Neuronal stem cell (in vitro differentiated cells): ENCODE data around the gene TFEC.
"Not testable (repeated sequence)": the region's sequence is repeated elsewhere in the genome, so short reads cannot be mapped to it uniquely, and the experiment has no call there.

Experiments
- DNase-seq: peaks from one replicate; pipeline ENCODE4 v3.0.0-alpha.2; 2013; ENCODE audit warnings: low spot score
- H2AFZ ChIP-seq: one replicate; pipeline ENCODE4 v1.6.1; 2013; ENCODE audit warnings: mild to moderate bottlenecking, low read length, inconsistent platforms
- H2AK5ac ChIP-seq: 2 replicates; pipeline ENCODE4 v1.6.1; 2013; ENCODE audit warnings: low read depth, mild to moderate bottlenecking, inconsistent platforms, low read length, moderate library complexity, mixed read lengths
- H2BK120ac ChIP-seq: 2 replicates; pipeline ENCODE4 v1.6.1; 2013; ENCODE audit warnings: low read depth, mild to moderate bottlenecking, inconsistent platforms, low read length, moderate library complexity, mixed read lengths
- H2BK12ac ChIP-seq: one replicate; pipeline ENCODE4 v1.6.1; 2013; ENCODE audit warnings: low read length, inconsistent platforms
- H2BK15ac ChIP-seq: 2 replicates; pipeline ENCODE4 v1.6.1; 2013; ENCODE audit warnings: mild to moderate bottlenecking, low read length, inconsistent platforms, mixed read lengths
- H2BK5ac ChIP-seq: one replicate; pipeline ENCODE4 v1.6.1; 2013; ENCODE audit warnings: inconsistent platforms, mild to moderate bottlenecking, low read length, moderate library complexity
- H3K14ac ChIP-seq: one replicate; pipeline ENCODE4 v1.6.1; 2013; ENCODE audit warnings: low read length, inconsistent platforms
- H3K18ac ChIP-seq: 2 replicates; pipeline ENCODE4 v1.6.1; 2013; ENCODE audit warnings: low read length, inconsistent platforms
- H3K23ac ChIP-seq: 2 replicates; pipeline ENCODE4 v1.6.1; 2013; ENCODE audit warnings: low read depth, mild to moderate bottlenecking, mixed read lengths, low read length, inconsistent platforms; ENCODE audit not compliant: poor library complexity
- H3K27ac ChIP-seq: replicated peaks from 3 replicates; pipeline ENCODE4 v1.5.1; 2013; ENCODE audit warnings: low read length, inconsistent platforms
- H3K27me3 ChIP-seq, 3 experiments: 2 replicates each; pipeline ENCODE4 v1.6.1; 2013; ENCODE audit warnings: low read length in 3 of 3, mild to moderate bottlenecking in 2 of 3, inconsistent platforms in 1 of 3, low read depth in 1 of 3, mixed read lengths in 1 of 3, moderate library complexity in 1 of 3; ENCODE audit not compliant: control insufficient read depth in 3 of 3, insufficient read depth in 3 of 3
- H3K36me3 ChIP-seq, 2 donors: replicated peaks in 1 of 2; 2 replicates each; pipeline ENCODE4 v1.6.1; 2013; ENCODE audit warnings: low read length in 2 of 2; ENCODE audit not compliant: control insufficient read depth in 2 of 2, insufficient read depth in 2 of 2
- H3K4ac ChIP-seq: 2 replicates; pipeline ENCODE4 v1.6.1; 2013; ENCODE audit warnings: inconsistent platforms, mild to moderate bottlenecking, low read length, moderate library complexity
- H3K4me1 ChIP-seq, 2 donors: 1 replicate in 1 of 2; 2 replicates in 1 of 2; pipeline ENCODE4 v1.6.1; 2013; ENCODE audit warnings: low read length in 2 of 2, low read depth in 1 of 2; ENCODE audit not compliant: control insufficient read depth in 2 of 2, insufficient read depth in 1 of 2
- H3K4me2 ChIP-seq: one replicate; pipeline ENCODE4 v1.6.1; 2013; ENCODE audit warnings: mild to moderate bottlenecking, low read length, inconsistent platforms; ENCODE audit not compliant: insufficient read depth, poor library complexity, severe bottlenecking
- H3K4me3 ChIP-seq, 2 donors: 2 replicates each; pipeline ENCODE4 v1.5.1; 2013; ENCODE audit warnings: low read length in 2 of 2, mild to moderate bottlenecking in 2 of 2, inconsistent platforms in 1 of 2, moderate library complexity in 1 of 2
- H3K79me1 ChIP-seq: one replicate; pipeline ENCODE4 v1.6.1; 2013; ENCODE audit warnings: low read depth, mild to moderate bottlenecking, inconsistent platforms, low read length, moderate library complexity
- H3K9ac ChIP-seq: one replicate; pipeline ENCODE4 v1.6.1; 2013; ENCODE audit warnings: mild to moderate bottlenecking, low read depth, low read length, inconsistent platforms; ENCODE audit not compliant: poor library complexity
- H3K9me3 ChIP-seq, 2 donors: replicated peaks in 1 of 2; 2 replicates each; pipeline versions ENCODE3 to v1.6.1; 2013; ENCODE audit warnings: low read length in 2 of 2, mild to moderate bottlenecking in 2 of 2, inconsistent platforms in 1 of 2, low read depth in 1 of 2, mixed read lengths in 1 of 2, moderate library complexity in 1 of 2; ENCODE audit not compliant: control insufficient read depth in 2 of 2, insufficient read depth in 1 of 2
- H4K8ac ChIP-seq: one replicate; pipeline ENCODE4 v1.6.1; 2013; ENCODE audit warnings: low read depth, mild to moderate bottlenecking, inconsistent platforms, low read length, moderate library complexity
- H4K91ac ChIP-seq: one replicate; pipeline ENCODE4 v1.6.1; 2013; ENCODE audit warnings: low read length, low read depth, mild to moderate bottlenecking, inconsistent platforms; ENCODE audit not compliant: poor library complexity
- WGBS, 2 donors: extraction: QIAGEN DNeasy Blood & Tissue Kit; methylation state at CpG; one replicate each; pipeline ENCODE4 v1.1.7; 2013; ENCODE audit warnings: missing lambda C conversion rate in 2 of 2, mixed read lengths in 1 of 2; ENCODE audit not compliant: insufficient read length in 2 of 2, insufficient replicate concordance in 1 of 2; ENCODE audit errors: extremely low coverage in 2 of 2; 5-methylcytosine and 5-hydroxymethylcytosine counted together

TFEC gene

GRCh38 chr7:116062666-116063065 is 32.1 kb upstream of the TFEC start:
- Histone ChIP-seq H4K91ac (no peak overlapping the region), H3K18ac (no peak overlapping the region), H3K14ac (no peak overlapping the region), H4K8ac (no peak overlapping the region), H3K36me3 (no peaks in the 10 kb centered on the region), H2BK120ac (no peak overlapping the region), H3K4me1 (no peaks in the 10 kb centered on the region), H2BK15ac (no peak overlapping the region), H3K9me3 (no peaks in the 10 kb centered on the region), H3K23ac (no peak overlapping the region), H2AFZ (no peak overlapping the region), H2BK12ac (no peak overlapping the region), H2AK5ac (no peak overlapping the region), H3K27me3 (no peaks in the 10 kb centered on the region), H3K79me1 (no peaks in the 10 kb centered on the region), H3K27ac (no peak overlapping the region), H3K4ac (no peak overlapping the region), H3K9ac (no peak overlapping the region), H2BK5ac (no peak overlapping the region), H3K4me2 (no peak overlapping the region), H3K4me3 (no peak overlapping the region)
- WGBS, 2 donors: no CpG with 5 or more reads among the region's 2 CpGs
- DNase-seq: no peak

- H2BK15ac ChIP-seq: no peak overlapping the region
- H3K18ac ChIP-seq: no peak overlapping the region
- no peak overlapping the region for H2BK120ac ChIP-seq
- H3K23ac ChIP-seq: no peak overlapping the region
- H3K36me3 ChIP-seq: no peaks in the 10 kb centered on the region
- H3K9ac ChIP-seq: no peak overlapping the region
- H2BK12ac ChIP-seq: no peak overlapping the region
- H3K9me3 ChIP-seq: no peaks in the 10 kb centered on the region
- no peak overlapping the region for H3K4me2 ChIP-seq
- no peak overlapping the region for H2AFZ ChIP-seq
- H3K14ac ChIP-seq: no peak overlapping the region
- no peaks in the 10 kb centered on the region for H3K27me3 ChIP-seq
- no peaks in the 10 kb centered on the region for H3K79me1 ChIP-seq
- H3K4me3 ChIP-seq: no peak overlapping the region
- H2AK5ac ChIP-seq: no peak overlapping the region
- no peak overlapping the region for H4K91ac ChIP-seq
- no peak overlapping the region for H2BK5ac ChIP-seq
- H3K4me1 ChIP-seq: no peaks in the 10 kb centered on the region
- H4K8ac ChIP-seq: no peak overlapping the region
- DNase-seq: no peak
- no CpG with 5 or more reads among the region's 2 CpGs for WGBS, 2 donors
- no peak overlapping the region for H3K4ac ChIP-seq
- H3K27ac ChIP-seq: no peak overlapping the region
Observed at GRCh38 chr7:116052006-116052405, 21.4 kb upstream of the TFEC start.

DNA sequence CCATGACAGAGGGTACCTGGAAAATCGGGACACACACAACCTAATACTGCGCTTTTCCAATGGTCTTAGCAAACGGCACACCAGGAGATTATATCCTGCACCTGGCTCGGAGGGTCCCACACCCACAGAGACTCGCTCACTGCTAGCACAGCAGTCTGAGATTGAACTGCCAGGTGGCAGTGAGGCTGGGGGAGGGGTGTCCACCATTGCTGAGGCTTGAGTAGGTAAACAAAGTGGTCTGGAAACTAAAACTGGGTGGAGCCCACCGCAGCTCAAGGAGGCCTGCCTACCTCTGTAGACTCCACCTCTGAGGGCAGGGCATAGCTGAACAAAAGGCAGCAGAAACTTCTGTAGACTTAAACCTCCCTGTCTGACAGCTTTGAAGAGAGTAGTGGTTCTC is 16.7 kb upstream of the TFEC start:
- not testable (repeated sequence) for H3K79me1 ChIP-seq, H2BK12ac ChIP-seq, H4K91ac ChIP-seq, H2AFZ ChIP-seq, H3K27me3 ChIP-seq, H3K9ac ChIP-seq, H3K9me3 ChIP-seq, H3K4me3 ChIP-seq, H4K8ac ChIP-seq, H2BK120ac ChIP-seq, DNase-seq, H3K18ac ChIP-seq, H3K23ac ChIP-seq, H3K4ac ChIP-seq, H3K4me2 ChIP-seq, H3K36me3 ChIP-seq, H3K27ac ChIP-seq, H3K4me1 ChIP-seq, H2AK5ac ChIP-seq, H2BK15ac ChIP-seq, H2BK5ac ChIP-seq, H3K14ac ChIP-seq
- WGBS, 2 donors: no CpG with 5 or more reads among the region's 6 CpGs

- no peak overlapping the region for H2BK120ac ChIP-seq
- H3K9me3 ChIP-seq: peaks cover 0 to 1% of the 10 kb centered on the region in 2 donors
- no peak overlapping the region for H3K4me3 ChIP-seq
- no peak overlapping the region for H2BK15ac ChIP-seq
- no peaks in the 10 kb centered on the region for H3K27me3 ChIP-seq
- no peak overlapping the region for H3K9ac ChIP-seq
- H3K79me1 ChIP-seq: no peaks in the 10 kb centered on the region
- H3K4me1 ChIP-seq: peaks cover 0 to 4% of the 10 kb centered on the region in 2 donors
- no peak overlapping the region for H2AK5ac ChIP-seq
- H2AFZ ChIP-seq: no peak overlapping the region
- no peaks in the 10 kb centered on the region for H3K36me3 ChIP-seq
- no peak overlapping the region for H3K4ac ChIP-seq
- no peak overlapping the region for H3K14ac ChIP-seq
- no peak overlapping the region for H2BK5ac ChIP-seq
- WGBS, 2 donors: no CpG with 5 or more reads among the region's 6 CpGs
- H2BK12ac ChIP-seq: no peak overlapping the region
- no peak for DNase-seq
- H3K23ac ChIP-seq: no peak overlapping the region
- H4K91ac ChIP-seq: no peak overlapping the region
- H3K18ac ChIP-seq: no peak overlapping the region
- no peak overlapping the region for H3K4me2 ChIP-seq
- H3K27ac ChIP-seq: no peak overlapping the region
- no peak overlapping the region for H4K8ac ChIP-seq
Observed at GRCh38 chr7:116045532-116045931, 15.0 kb upstream of the TFEC start.
